Measurements from ENCODE around the gene SDK2.

Gene SDK2

DNA sequence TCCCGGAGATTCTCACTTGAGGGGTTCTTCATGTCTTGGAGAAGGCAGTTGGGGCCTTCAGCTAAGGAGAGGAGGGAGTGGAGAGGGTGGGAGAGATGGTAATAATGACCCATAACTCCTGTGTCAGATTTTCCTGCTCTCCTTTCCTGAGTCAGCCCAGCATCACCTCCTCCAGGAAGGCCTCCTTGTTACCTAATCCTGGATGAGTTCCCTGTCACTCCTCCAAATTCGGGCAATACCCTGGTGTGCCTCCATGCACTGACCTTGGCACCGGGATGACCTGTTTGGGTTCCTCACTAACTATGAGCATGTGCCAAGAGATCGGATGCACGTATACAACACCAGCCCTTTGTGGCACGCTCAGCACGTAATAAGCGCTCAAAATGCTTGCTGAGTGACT is 38.8 kb downstream of the SDK2 start:
- no peak overlapping the region for H3K4me3 ChIP-seq (ENCODE audit: low read length)
- no peak for DNase-seq (ENCODE audit: low read depth)
- no peak for TF ChIP-seq CTCF (IDR thresholded peaks at IDR 0.05; ENCODE audit: insufficient read depth, low read depth, low read length, missing control alignments)

DNA sequence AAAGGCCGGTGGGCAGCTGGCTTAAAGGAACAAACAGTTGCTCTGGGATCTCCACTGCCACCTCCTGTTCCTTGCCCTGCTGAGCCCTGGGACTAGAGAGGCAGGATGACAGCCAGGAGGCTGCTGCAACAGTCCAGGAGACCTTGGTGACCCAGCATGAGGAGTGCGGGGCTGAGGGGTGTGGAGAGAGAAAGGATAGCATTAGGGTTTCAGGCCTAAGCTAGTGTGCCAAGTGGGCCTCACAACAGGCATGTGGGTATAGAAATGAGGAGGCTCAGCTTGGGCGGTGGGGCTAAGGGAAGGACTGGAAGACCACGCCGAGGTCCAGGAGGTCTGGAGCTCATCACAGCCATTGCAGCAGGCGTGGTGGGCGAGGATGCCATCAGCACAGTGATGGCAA is 39.8 kb downstream of the SDK2 start:
- no peak for DNase-seq (ENCODE audit: low read depth)
- TF ChIP-seq CTCF (IDR thresholded peaks at IDR 0.05; ENCODE audit: insufficient read depth, low read depth, low read length, missing control alignments), result no peak
- H3K4me3 ChIP-seq (ENCODE audit: low read length), result no peak overlapping the region

DNA sequence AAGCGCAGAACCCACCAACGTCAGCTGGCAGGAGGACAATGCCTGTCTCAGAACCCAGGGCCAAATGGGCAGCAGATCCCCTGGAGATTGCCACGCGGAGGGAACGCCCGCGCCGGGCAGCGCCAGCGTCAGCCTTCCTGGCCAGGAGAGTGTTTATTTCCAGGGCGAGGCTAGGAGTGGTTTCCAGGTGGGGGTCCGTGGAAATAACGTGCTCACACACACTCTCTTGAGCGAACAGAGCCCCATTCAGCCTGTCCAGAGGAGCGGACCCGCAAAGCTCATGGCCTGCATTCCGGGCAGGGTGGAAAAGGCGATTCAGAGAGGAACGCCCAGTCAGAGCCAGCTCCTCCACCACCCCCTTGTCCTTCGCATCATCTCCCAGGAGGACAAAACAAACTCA is 40.3 kb downstream of the SDK2 start:
- DNase-seq (ENCODE audit: low read depth), result no peak
- no peak for TF ChIP-seq CTCF (IDR thresholded peaks at IDR 0.05; ENCODE audit: insufficient read depth, low read depth, low read length, missing control alignments)
- no peak overlapping the region for H3K4me3 ChIP-seq (ENCODE audit: low read length)

- TF ChIP-seq CTCF (IDR thresholded peaks at IDR 0.05; ENCODE audit: insufficient read depth, low read depth, low read length, missing control alignments), result no peak
- DNase-seq (ENCODE audit: low read depth), result no peak
- H3K4me3 ChIP-seq (ENCODE audit: low read length), result no peak overlapping the region
Measured at GRCh38 chr17:73600103-73600871, 44.0 kb downstream of the SDK2 start.

DNA sequence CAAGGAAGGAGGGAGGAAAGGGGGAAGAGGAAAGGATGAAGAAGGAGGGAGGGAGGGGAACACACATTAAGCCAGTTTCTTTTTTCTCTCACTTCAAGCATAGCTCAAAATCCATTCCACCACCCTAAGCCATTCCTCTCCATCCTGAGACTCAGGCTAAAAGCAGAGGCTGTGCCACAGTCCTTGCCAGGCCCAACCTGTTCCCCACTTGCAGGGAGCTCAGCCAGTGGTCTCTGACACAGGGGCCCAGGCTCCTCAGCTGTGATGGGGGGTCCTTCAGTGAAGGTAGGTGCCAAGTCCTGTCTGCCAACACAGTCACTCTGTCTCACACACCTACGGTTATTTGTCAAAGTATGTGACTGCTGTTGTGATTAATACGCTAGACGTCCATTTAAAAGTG is 44.6 kb downstream of the SDK2 start:
- H3K4me3 ChIP-seq (ENCODE audit: low read length), result no peak overlapping the region
- DNase-seq (ENCODE audit: low read depth), result no peak
- no peak for TF ChIP-seq CTCF (IDR thresholded peaks at IDR 0.05; ENCODE audit: insufficient read depth, low read depth, low read length, missing control alignments)

GRCh38 chr17:73598212-73598611 is 46.0 kb downstream of the SDK2 start:
- DNase-seq (ENCODE audit: low read depth), result no peak
- no peak for TF ChIP-seq CTCF (IDR thresholded peaks at IDR 0.05; ENCODE audit: insufficient read depth, low read depth, low read length, missing control alignments)
- no peak overlapping the region for H3K4me3 ChIP-seq (ENCODE audit: low read length)

DNA sequence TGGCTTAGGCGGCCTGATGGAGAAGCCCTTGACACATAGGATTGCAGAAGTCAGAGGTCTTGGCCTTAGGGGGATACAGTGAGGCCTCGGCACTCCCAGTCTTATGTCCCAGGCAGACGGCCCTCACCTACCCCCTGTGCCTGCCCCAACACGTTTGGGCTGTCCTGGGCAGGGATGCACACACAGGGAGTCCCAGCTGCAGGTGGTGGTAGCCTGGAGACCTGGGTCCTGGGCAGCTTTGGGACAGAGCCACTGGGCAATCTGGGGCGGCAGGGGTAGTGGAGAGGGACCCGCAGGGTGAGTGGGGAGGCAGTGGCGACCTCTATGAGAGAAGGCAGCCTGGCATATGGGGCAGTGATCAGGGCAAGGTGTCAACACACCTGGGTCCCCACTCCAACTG is 48.3 kb downstream of the SDK2 start:
- no peak overlapping the region for H3K4me3 ChIP-seq (ENCODE audit: low read length)
- peak; percentile 40 for DNase-seq (ENCODE audit: low read depth)
- TF ChIP-seq CTCF (IDR thresholded peaks at IDR 0.05; ENCODE audit: insufficient read depth, low read depth, low read length, missing control alignments), result no peak

Measured in epithelial cell of esophagus (primary cell).